IMR-90 (cell line): ENCODE results near the gene CCDC194. TPM values are rescaled to one million over a fixed set of nuclear protein-coding genes. Genes with fewer than 3 reads are reported as not detected.

Experiments used
- ATAC-seq: fragments of 200-7000 bp; cut with Tn5 transposase; 2 replicates; pipeline ENCODE4 v1.9.1; 2020; ENCODE audit warnings: low read depth, mild to moderate bottlenecking, moderate library complexity
- BruUV-seq: library from RNA; stranded (reverse); fragments of 400-500 nt; replicated peaks from 2 replicates; lab custom pipeline; 2021; lab: Mats Ljungman, UMichigan
- CTCF ChIA-PET: fragments of 300-600 bp; formaldehyde crosslinking; extraction: SDS; loops from one replicate; lab custom pipeline; 2021; ENCODE audit warnings: antibody characterized with exemption; lab: Yijun Ruan, JAX
- POLR2A ChIA-PET: fragments of 300-600 bp; sonication (Branson Sonifier 250); formaldehyde crosslinking; loops from one replicate; lab custom pipeline; 2022; ENCODE audit warnings: antibody characterized with exemption; ENCODE audit not compliant: unreplicated experiment; lab: Charles Lee
- DNase-seq: peaks from one replicate; pipeline ENCODE4 v3.0.0; 2013
- H2AFZ ChIP-seq: replicated peaks from 2 replicates; pipeline ENCODE3; 2013; ENCODE audit warnings: low read length, mild to moderate bottlenecking; ENCODE audit not compliant: poor library complexity
- H2AK5ac ChIP-seq: 2 replicates; pipeline ENCODE4 v1.6.1; 2013; ENCODE audit warnings: low read depth, low read length, inconsistent platforms
- H2AK9ac ChIP-seq: replicated peaks from 2 replicates; pipeline ENCODE3; 2013; ENCODE audit warnings: mild to moderate bottlenecking, low read depth, low read length, moderate library complexity; ENCODE audit not compliant: poor library complexity
- H2BK120ac ChIP-seq: 2 replicates; pipeline ENCODE4 v1.6.1; 2013; ENCODE audit warnings: low read depth, low read length, inconsistent platforms
- H2BK15ac ChIP-seq: 3 replicates; pipeline ENCODE4 v1.6.1; 2013; ENCODE audit warnings: low read depth, low read length, inconsistent platforms
- H2BK20ac ChIP-seq: 2 replicates; pipeline ENCODE4 v1.6.1; 2013; ENCODE audit warnings: low read depth, mild to moderate bottlenecking, inconsistent platforms, low read length, moderate library complexity
- H2BK5ac ChIP-seq: 2 replicates; pipeline ENCODE4 v1.6.1; 2013; ENCODE audit warnings: mild to moderate bottlenecking, low read depth, low read length, inconsistent platforms; ENCODE audit not compliant: poor library complexity, severe bottlenecking
- H3K14ac ChIP-seq: replicated peaks from 2 replicates; pipeline ENCODE4 v1.6.1; 2013; ENCODE audit warnings: low read depth, low read length, inconsistent platforms
- H3K18ac ChIP-seq: 2 replicates; pipeline ENCODE4 v1.6.1; 2013; ENCODE audit warnings: low read depth, low read length, control low read depth
- H3K23ac ChIP-seq: 2 replicates; pipeline ENCODE4 v1.6.1; 2013; ENCODE audit warnings: low read depth, low read length, inconsistent platforms
- H3K27ac ChIP-seq: 2 replicates; pipeline ENCODE4 v1.5.1; 2013; ENCODE audit warnings: mild to moderate bottlenecking, control low read depth, low read length; ENCODE audit not compliant: insufficient read depth
- H3K27me3 ChIP-seq: 2 replicates; pipeline ENCODE4 v1.6.1; 2013; ENCODE audit warnings: low read length; ENCODE audit not compliant: control insufficient read depth, insufficient read depth
- H3K36me3 ChIP-seq: 2 replicates; pipeline ENCODE4 v1.6.1; 2013; ENCODE audit warnings: low read length, mixed read lengths; ENCODE audit not compliant: control insufficient read depth, insufficient read depth
- H3K4ac ChIP-seq: 2 replicates; pipeline ENCODE4 v1.6.1; 2013; ENCODE audit warnings: low read depth, low read length, inconsistent platforms
- H3K4me1 ChIP-seq: 2 replicates; pipeline ENCODE4 v1.6.1; 2013; ENCODE audit warnings: low read length, mixed read lengths; ENCODE audit not compliant: control insufficient read depth, insufficient read depth
- H3K4me2 ChIP-seq: 2 replicates; pipeline ENCODE4 v1.6.1; 2013; ENCODE audit warnings: low read depth, mild to moderate bottlenecking, control low read depth, low read length, moderate library complexity
- H3K4me3 ChIP-seq: 2 replicates; pipeline ENCODE4 v1.5.1; 2013; ENCODE audit warnings: low read depth, mild to moderate bottlenecking, control low read depth, low read length, moderate library complexity; ENCODE audit not compliant: insufficient read depth
- H3K56ac ChIP-seq: 2 replicates; pipeline ENCODE4 v1.6.1; 2013; ENCODE audit warnings: low read length, inconsistent platforms; ENCODE audit not compliant: insufficient read depth; ENCODE audit errors: extremely low read depth
- H3K79me1 ChIP-seq, 2 experiments: 2 replicates each; pipeline ENCODE4 v1.6.1; 2013; ENCODE audit warnings: low read length in 2 of 2, inconsistent platforms in 1 of 2, low read depth in 1 of 2
- H3K9ac ChIP-seq: 2 replicates; pipeline ENCODE4 v1.6.1; 2013; ENCODE audit warnings: low read depth, low read length, control low read depth
- H3K9me1 ChIP-seq: 2 replicates; pipeline ENCODE4 v1.6.1; 2013; ENCODE audit warnings: low read length, inconsistent platforms; ENCODE audit not compliant: insufficient read depth
- H3K9me3 ChIP-seq: 2 replicates; pipeline ENCODE4 v1.6.1; 2013; ENCODE audit warnings: low read length; ENCODE audit not compliant: control insufficient read depth, insufficient read depth
- H4K20me1 ChIP-seq: 2 replicates; pipeline ENCODE4 v1.6.1; 2013; ENCODE audit warnings: low read length, inconsistent platforms; ENCODE audit not compliant: insufficient read depth
- H4K5ac ChIP-seq: 2 replicates; pipeline ENCODE4 v1.6.1; 2013; ENCODE audit warnings: mild to moderate bottlenecking, low read depth, low read length, control low read depth
- H4K8ac ChIP-seq, 2 experiments: 2 replicates each; pipeline ENCODE4 v1.6.1; 2013; ENCODE audit warnings: low read depth in 2 of 2, low read length in 2 of 2, control low read depth in 1 of 2, inconsistent platforms in 1 of 2
- H4K91ac ChIP-seq: 2 replicates; pipeline ENCODE4 v1.6.1; 2013; ENCODE audit warnings: low read depth, low read length, inconsistent platforms; ENCODE audit not compliant: insufficient read depth
- CHD1 ChIP-seq: IDR thresholded peaks from 2 replicates; pipeline ENCODE4 v1.6.1; 2012; ENCODE audit warnings: low read depth, low read length, improper control_type of control experiment
- MAZ ChIP-seq: IDR thresholded peaks from 2 replicates; pipeline ENCODE4 v1.6.1; 2012; ENCODE audit warnings: low read depth, mild to moderate bottlenecking, low read length, improper control_type of control experiment, moderate library complexity, borderline replicate concordance
- NFE2L2 ChIP-seq: fragments of 150-350 bp; IDR thresholded peaks from 2 replicates; pipeline ENCODE4 v1.6.1; 2016; ENCODE audit warnings: low read depth, mild to moderate bottlenecking, low read length
- RFX5 ChIP-seq: IDR thresholded peaks from 2 replicates; pipeline ENCODE4 v1.8.0; 2012; ENCODE audit warnings: low read depth, mild to moderate bottlenecking, low read length, moderate library complexity
- SMC3 ChIP-seq: fragments of 150-350 bp; IDR thresholded peaks from 2 replicates; pipeline ENCODE4 v1.6.1; 2016; ENCODE audit warnings: low read depth, mild to moderate bottlenecking, antibody characterized with exemption, low read length, moderate library complexity
- WGBS, 2 experiments: methylation state at CpG; one replicate each; pipeline versions ENCODE4 v1.1.5 to v1.1.7; 2013; ENCODE audit warnings: missing lambda C conversion rate in 2 of 2; ENCODE audit not compliant: insufficient read length in 1 of 2; ENCODE audit errors: extremely low coverage in 2 of 2; 5-methylcytosine and 5-hydroxymethylcytosine counted together
- dilution Hi-C: fragments of 300-500 bp; cut with HindIII; formaldehyde crosslinking; loops from one replicate; pipeline ENCODE4 v1.14.3; 2018; ENCODE audit warnings: low sequenced_read_pairs; ENCODE audit not compliant: unreplicated experiment
- in situ Hi-C: fragments of 300-500 bp; cut with MboI; formaldehyde crosslinking; loops from 3 replicates; pipeline ENCODE4 v1.14.3; 2019; ENCODE audit warnings: low sequenced_read_pairs, inconsistent platforms, mixed read lengths
- intact Hi-C: fragments of 100-400 bp; cut with micrococcal nuclease; formaldehyde crosslinking; loops from 2 replicates; pipeline ENCODE4 v1.10.0; 2022
- polyA plus RNA-seq, 3 experiments: library from polyadenylated mRNA; depleted of rRNA; stranded (reverse); fragments of >200 nt; gene quantifications; 2 replicates each; pipeline ENCODE4 v1.2.3, GENCODE V29; 2012; ENCODE audit warnings: low replicate concordance in 1 of 3
- total RNA-seq: library from RNA; depleted of rRNA; stranded (reverse); fragments of >200 nt; gene quantifications from 2 replicates; pipeline ENCODE4 v1.2.3, GENCODE V29; 2012

Gene CCDC194
- total and polyA plus RNA-seq, 2 of the 4 experiments (the other 2 are of a cell fraction): not detected

DNA sequence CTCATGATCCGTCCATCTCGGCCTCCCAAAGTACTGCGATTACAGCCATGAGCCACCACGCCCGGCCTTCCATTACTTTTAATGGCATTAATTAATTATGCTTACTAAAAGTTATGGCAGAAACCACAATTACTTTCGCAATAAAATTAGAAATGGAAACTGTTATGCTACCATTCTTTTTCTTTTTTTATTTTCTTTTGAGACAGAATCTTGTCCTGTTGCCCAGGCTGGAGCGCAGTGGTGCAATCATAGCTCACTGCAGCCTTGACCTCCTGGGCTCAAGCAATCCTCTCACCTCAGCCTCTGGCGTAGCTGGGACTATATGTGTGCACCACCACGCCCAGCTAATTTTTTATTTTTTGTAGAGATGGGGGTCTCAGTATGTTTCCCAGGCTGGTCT, 16.0 kb upstream of the CCDC194 start:
- H3K27me3 ChIP-seq: 0 out of 2 replicates have a peak, but pooled peaks cover 1% of the 10 kb centered on the region

More for the DNA sequence above, 16.0 kb upstream of the CCDC194 start:
- H2BK5ac ChIP-seq: no peak overlapping the region
- no peak overlapping the region for H2BK120ac ChIP-seq
- H2AK9ac ChIP-seq: no peak overlapping the region
- H3K79me1 ChIP-seq: no peaks in the 10 kb centered on the region
- no peak overlapping the region for H3K14ac ChIP-seq
- H3K9me1 ChIP-seq: peaks cover 2% of the 10 kb centered on the region; the same call in 1 of the 2 replicates
- H2BK15ac ChIP-seq: no peak overlapping the region
- H3K56ac ChIP-seq: no peak overlapping the region
- H2AFZ ChIP-seq: no peak overlapping the region
- H3K4ac ChIP-seq: no peak overlapping the region
- H3K4me3 ChIP-seq: no peak overlapping the region
- ChIA-PET POLR2A (no interaction called here), CTCF (no interaction called here)
- no peak for DNase-seq
- no peak overlapping the region for H3K18ac ChIP-seq
- H3K36me3 ChIP-seq: no peaks in the 10 kb centered on the region
- no peak overlapping the region for H4K5ac ChIP-seq
- H2AK5ac ChIP-seq: no peak overlapping the region
- no peak overlapping the region for H3K4me2 ChIP-seq
- 72% methylated on average over 2 of the region's 9 CpGs; no CpG with 5 or more reads in 1 of the 2 experiments for WGBS, 2 experiments
- dilution Hi-C loops (no loop called here), in situ Hi-C loops (no loop called here), intact Hi-C loops (no loop called here)
- no peak for ATAC-seq
- H3K23ac ChIP-seq: no peak overlapping the region
- H3K9me3 ChIP-seq: no peaks in the 10 kb centered on the region
- no peak overlapping the region for H4K8ac ChIP-seq
- no peaks in the 10 kb centered on the region for H4K20me1 ChIP-seq
- H3K9ac ChIP-seq: no peak overlapping the region
- H3K27ac ChIP-seq: no peak overlapping the region
- no peak overlapping the region for H2BK20ac ChIP-seq
- BruUV-seq: no TSS peak
- no peak for TF ChIP-seq MAZ
- no peak for TF ChIP-seq CHD1
- no peak for TF ChIP-seq RFX5
- TF ChIP-seq SMC3: no peak
- no peak for TF ChIP-seq NFE2L2
- H3K4me1 ChIP-seq: peaks cover 7% of the 10 kb centered on the region
- no peak overlapping the region for H4K91ac ChIP-seq
